ENCODE data around the gene SYCE1. TPM values are rescaled to one million over a fixed set of nuclear protein-coding genes. Genes with fewer than 3 reads are reported as not detected.
"Not testable (repeated sequence)": the region's sequence is repeated elsewhere in the genome, so short reads cannot be mapped to it uniquely, and the experiment has no call there.

SYCE1 gene
- polyA plus RNA-seq, 3 donors, result 1.4 to 5.4 (median 2.2) TPM

- 88 to 93% (median 93%) methylated on average over 27 to 29 of the region's 29 CpGs for WGBS, 3 donors
- no peak overlapping the region for H3K27ac ChIP-seq (ENCODE audit: low read depth, low read length)
Measured at GRCh38 chr10:133567609-133568286, 2.4 kb upstream of the SYCE1 start.

- no peak overlapping the region for H3K27ac ChIP-seq (ENCODE audit: low read depth, low read length)
- 79 to 94% (median 90%) methylated on average over 5 of the region's 5 CpGs for WGBS, 3 donors
Measured at GRCh38 chr10:133567119-133567518, 1.7 kb upstream of the SYCE1 start.

GRCh38 chr10:133564816-133565215 lies 567 bp downstream of the SYCE1 start:
- WGBS, 3 donors, result 85 to 92% (median 89%) methylated on average over 12 of the region's 12 CpGs
- H3K27ac ChIP-seq (ENCODE audit: low read depth, low read length), result no peak overlapping the region

GRCh38 chr10:133559216-133559615 lies 6.2 kb downstream of the SYCE1 start:
- 85 to 87% (median 86%) methylated on average over 11 of the region's 11 CpGs for WGBS, 3 donors
- H3K27ac ChIP-seq (ENCODE audit: low read depth, low read length), result no peak overlapping the region

GRCh38 chr10:133557381-133557780 lies 8.0 kb downstream of the SYCE1 start:
- H3K27ac ChIP-seq (ENCODE audit: low read depth, low read length), result no peak overlapping the region
- 40 to 55% (median 40%) methylated on average over 3 of the region's 3 CpGs for WGBS, 3 donors

- no peak overlapping the region for H3K27ac ChIP-seq (ENCODE audit: low read depth, low read length)
- 62 to 74% (median 67%) methylated on average over 8 of the region's 8 CpGs for WGBS, 3 donors
Measured at GRCh38 chr10:133555521-133555920, 9.9 kb downstream of the SYCE1 start.

- 76 to 90% (median 86%) methylated on average over 4 of the region's 4 CpGs for WGBS, 3 donors
- no peak overlapping the region for H3K27ac ChIP-seq (ENCODE audit: low read depth, low read length)
Measured at GRCh38 chr10:133554600-133554999, 10.8 kb downstream of the SYCE1 start.

- H3K27ac ChIP-seq (ENCODE audit: low read depth, low read length), result no peak overlapping the region
- 50 to 84% (median 56%) methylated on average over 1 of the region's 1 CpG for WGBS, 3 donors
Measured at GRCh38 chr10:133544506-133544905, 20.9 kb downstream of the SYCE1 start.

GRCh38 chr10:133541441-133541975 lies 23.9 kb downstream of the SYCE1 start:
- H3K27ac ChIP-seq (ENCODE audit: low read depth, low read length), result not testable (repeated sequence)
- 59 to 78% (median 66%) methylated on average over 6 of the region's 6 CpGs for WGBS, 3 donors

GRCh38 chr10:133537546-133538545 lies 27.5 kb downstream of the SYCE1 start:
- no peak overlapping the region for H3K27ac ChIP-seq (ENCODE audit: low read depth, low read length)
- 54 to 75% (median 73%) methylated on average over 4 of the region's 4 CpGs for WGBS, 3 donors

GRCh38 chr10:133536198-133536597 lies 29.2 kb downstream of the SYCE1 start:
- no peak overlapping the region for H3K27ac ChIP-seq (ENCODE audit: low read depth, low read length)
- WGBS, 3 donors, result 59 to 63% (median 59%) methylated on average over 4 of the region's 4 CpGs

- no peak overlapping the region for H3K27ac ChIP-seq (ENCODE audit: low read depth, low read length)
- WGBS, 3 donors, result 84 to 92% (median 86%) methylated on average over 7 of the region's 7 CpGs
Measured at GRCh38 chr10:133534417-133534816, 31.0 kb downstream of the SYCE1 start.

GRCh38 chr10:133532871-133533270 lies 32.5 kb downstream of the SYCE1 start:
- H3K27ac ChIP-seq (ENCODE audit: low read depth, low read length), result no peak overlapping the region
- 70 to 79% (median 77%) methylated on average over 7 of the region's 7 CpGs for WGBS, 3 donors

- 41 to 72% (median 50%) methylated on average over 9 of the region's 9 CpGs for WGBS, 3 donors
- H3K27ac ChIP-seq (ENCODE audit: low read depth, low read length), result no peak overlapping the region
Measured at GRCh38 chr10:133530506-133530905, 34.9 kb downstream of the SYCE1 start.

GRCh38 chr10:133529576-133529946 lies 35.8 kb downstream of the SYCE1 start:
- no peak overlapping the region for H3K27ac ChIP-seq (ENCODE audit: low read depth, low read length)
- 6 to 21% (median 17%) methylated on average over 26 of the region's 26 CpGs for WGBS, 3 donors

- 2 to 8% (median 3%) methylated on average over 27 to 37 of the region's 37 CpGs for WGBS, 3 donors
- H3K27ac ChIP-seq (ENCODE audit: low read depth, low read length), result no peak overlapping the region
Measured at GRCh38 chr10:133528845-133529575, 36.4 kb downstream of the SYCE1 start.

GRCh38 chr10:133528296-133528844 lies 37.0 kb downstream of the SYCE1 start:
- 3 to 17% (median 4%) methylated on average over 50 of the region's 50 CpGs for WGBS, 3 donors
- no peak overlapping the region for H3K27ac ChIP-seq (ENCODE audit: low read depth, low read length)

GRCh38 chr10:133527771-133528271 lies 37.6 kb downstream of the SYCE1 start:
- 3 to 14% (median 6%) methylated on average over 49 to 51 of the region's 51 CpGs for WGBS, 3 donors

More at GRCh38 chr10:133527771-133528271, 37.6 kb downstream of the SYCE1 start:
- H3K27ac ChIP-seq (ENCODE audit: low read depth, low read length), result no peak overlapping the region

Measured in adipose tissue (tissue), 3 donors.